HepG2 (cell line): ENCODE data around the gene C12orf56.

Experiments
- HHEX ChIP-seq: IDR thresholded peaks from 2 replicates; pipeline ENCODE4 v1.6.1; 2016; ENCODE audit warnings: control low read depth
- MAFF ChIP-seq: IDR thresholded peaks from 2 replicates; pipeline ENCODE4 v1.6.1; 2011; ENCODE audit warnings: low read depth, low read length, improper control_type of control experiment
- RAD21 ChIP-seq: fragments of 450-650 bp; formaldehyde crosslinking; IDR thresholded peaks from 2 replicates; pipeline ENCODE4 v1.5.0; 2020; ENCODE audit warnings: mild to moderate bottlenecking
- TF ChIP-seq, protein P1 (sequence below): sonication (generic); formaldehyde crosslinking; IDR thresholded peaks from 2 replicates; pipeline ENCODE4 v1.4.0; 2020; ENCODE audit warnings: missing genetic modification reagents
- TF ChIP-seq, protein P2 (sequence below): sonication (generic); formaldehyde crosslinking; conservative IDR thresholded peaks from 2 replicates; pipeline ENCODE4 v1.4.0; 2020; ENCODE audit warnings: mild to moderate bottlenecking, missing genetic modification reagents, moderate library complexity

DNA sequence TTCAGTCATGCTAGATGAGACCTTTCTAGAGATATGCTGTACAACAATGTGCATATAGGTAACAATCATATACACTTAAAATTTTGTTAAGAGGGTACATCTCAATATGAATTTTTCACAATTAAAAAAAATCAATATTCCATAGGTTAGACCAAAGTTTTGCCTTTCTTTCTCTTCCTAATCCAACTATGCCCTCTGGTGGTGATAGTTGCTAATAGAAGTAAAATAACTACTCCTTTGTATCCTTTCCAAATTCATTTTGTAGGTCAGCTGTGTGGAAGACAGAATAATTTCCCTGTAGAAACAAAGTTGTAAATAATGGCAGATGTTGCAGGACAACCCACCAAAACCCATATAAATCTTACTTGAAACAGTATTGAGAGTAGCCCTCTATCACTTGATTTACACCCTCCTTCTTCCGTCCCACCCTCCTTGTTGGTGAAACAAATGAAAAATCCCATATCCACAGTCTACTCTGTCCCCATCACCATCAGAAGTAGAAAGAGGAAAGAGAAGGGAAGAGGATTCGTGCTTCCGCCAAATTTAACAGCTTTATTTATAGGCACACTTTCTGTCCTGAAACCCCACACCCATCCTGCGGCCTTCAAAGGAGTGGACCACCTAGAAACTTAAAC lies 134.3 kb downstream of the C12orf56 start:
- TF ChIP-seq RAD21 (CRISPR knock-in tag) = peak; percentile 61; the same call in 1 of the 2 replicates
- no peak for TF ChIP-seq MAFF
- no peak for TF ChIP-seq HHEX (CRISPR knock-in tag)
- TF ChIP-seq, protein P1, sequence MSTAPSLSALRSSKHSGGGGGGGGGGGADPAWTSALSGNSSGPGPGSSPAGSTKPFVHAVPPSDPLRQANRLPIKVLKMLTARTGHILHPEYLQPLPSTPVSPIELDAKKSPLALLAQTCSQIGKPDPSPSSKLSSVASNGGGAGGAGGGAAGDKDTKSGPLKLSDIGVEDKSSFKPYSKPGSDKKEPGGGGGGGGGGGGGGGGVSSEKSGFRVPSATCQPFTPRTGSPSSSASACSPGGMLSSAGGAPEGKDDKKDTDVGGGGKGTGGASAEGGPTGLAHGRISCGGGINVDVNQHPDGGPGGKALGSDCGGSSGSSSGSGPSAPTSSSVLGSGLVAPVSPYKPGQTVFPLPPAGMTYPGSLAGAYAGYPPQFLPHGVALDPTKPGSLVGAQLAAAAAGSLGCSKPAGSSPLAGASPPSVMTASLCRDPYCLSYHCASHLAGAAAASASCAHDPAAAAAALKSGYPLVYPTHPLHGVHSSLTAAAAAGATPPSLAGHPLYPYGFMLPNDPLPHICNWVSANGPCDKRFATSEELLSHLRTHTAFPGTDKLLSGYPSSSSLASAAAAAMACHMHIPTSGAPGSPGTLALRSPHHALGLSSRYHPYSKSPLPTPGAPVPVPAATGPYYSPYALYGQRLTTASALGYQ (CRISPR knock-in tag) = no peak
- TF ChIP-seq, protein P2, sequence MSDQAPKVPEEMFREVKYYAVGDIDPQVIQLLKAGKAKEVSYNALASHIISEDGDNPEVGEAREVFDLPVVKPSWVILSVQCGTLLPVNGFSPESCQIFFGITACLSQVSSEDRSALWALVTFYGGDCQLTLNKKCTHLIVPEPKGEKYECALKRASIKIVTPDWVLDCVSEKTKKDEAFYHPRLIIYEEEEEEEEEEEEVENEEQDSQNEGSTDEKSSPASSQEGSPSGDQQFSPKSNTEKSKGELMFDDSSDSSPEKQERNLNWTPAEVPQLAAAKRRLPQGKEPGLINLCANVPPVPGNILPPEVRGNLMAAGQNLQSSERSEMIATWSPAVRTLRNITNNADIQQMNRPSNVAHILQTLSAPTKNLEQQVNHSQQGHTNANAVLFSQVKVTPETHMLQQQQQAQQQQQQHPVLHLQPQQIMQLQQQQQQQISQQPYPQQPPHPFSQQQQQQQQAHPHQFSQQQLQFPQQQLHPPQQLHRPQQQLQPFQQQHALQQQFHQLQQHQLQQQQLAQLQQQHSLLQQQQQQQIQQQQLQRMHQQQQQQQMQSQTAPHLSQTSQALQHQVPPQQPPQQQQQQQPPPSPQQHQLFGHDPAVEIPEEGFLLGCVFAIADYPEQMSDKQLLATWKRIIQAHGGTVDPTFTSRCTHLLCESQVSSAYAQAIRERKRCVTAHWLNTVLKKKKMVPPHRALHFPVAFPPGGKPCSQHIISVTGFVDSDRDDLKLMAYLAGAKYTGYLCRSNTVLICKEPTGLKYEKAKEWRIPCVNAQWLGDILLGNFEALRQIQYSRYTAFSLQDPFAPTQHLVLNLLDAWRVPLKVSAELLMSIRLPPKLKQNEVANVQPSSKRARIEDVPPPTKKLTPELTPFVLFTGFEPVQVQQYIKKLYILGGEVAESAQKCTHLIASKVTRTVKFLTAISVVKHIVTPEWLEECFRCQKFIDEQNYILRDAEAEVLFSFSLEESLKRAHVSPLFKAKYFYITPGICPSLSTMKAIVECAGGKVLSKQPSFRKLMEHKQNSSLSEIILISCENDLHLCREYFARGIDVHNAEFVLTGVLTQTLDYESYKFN (CRISPR knock-in tag) = no peak
